Measurements from ENCODE around the gene DENND1B. TPM values are rescaled to one million over a fixed set of nuclear protein-coding genes. Genes with fewer than 3 reads are reported as not detected.

DENND1B gene
- total and polyA plus RNA-seq, 2 experiments from 2014 or later: 3.7 to 18.6 TPM

- no peaks in the 10 kb centered on the region for H4K20me1 ChIP-seq (ENCODE audit: insufficient read depth, poor library complexity, severe bottlenecking)
- H3K4me1 ChIP-seq (ENCODE audit: insufficient read depth): no peaks in the 10 kb centered on the region
- no peaks in the 10 kb centered on the region for H3K9me2 ChIP-seq (replicated peaks; ENCODE audit: insufficient read depth)
- H3K4me3 ChIP-seq: no peak overlapping the region
- no peak overlapping the region for H3K27ac ChIP-seq
- DNase-seq (ENCODE audit: low spot score): no peak
- H3K79me2 ChIP-seq: no peaks in the 10 kb centered on the region
- 93% methylated on average over 2 of the region's 2 CpGs for WGBS (ENCODE audit: low lambda C conversion rate, missing lambda C conversion rate)
- H3K36me3 ChIP-seq (replicated peaks; ENCODE audit: insufficient read depth, low read depth): no peaks in the 10 kb centered on the region
- no peaks in the 10 kb centered on the region for H3K9me3 ChIP-seq (ENCODE audit: low read depth)
- TF ChIP-seq EZH2phosphoT487 (IDR thresholded peaks at IDR 0.05; ENCODE audit: low read depth, severe bottlenecking, unreplicated experiment) (no peak), CTCF (IDR thresholded peaks at IDR 0.05; ENCODE audit: poor library complexity) (no peak), EZH2 (IDR thresholded peaks at IDR 0.05; ENCODE audit: borderline replicate concordance) (no peak)
- H3K4me2 ChIP-seq: no peak overlapping the region
- H3K27me3 ChIP-seq: no peaks in the 10 kb centered on the region
- H2AFZ ChIP-seq: no peak overlapping the region
Measured at GRCh38 chr1:197649188-197649587, 126.1 kb downstream of the DENND1B start.

- Histone ChIP-seq H3K4me1 (ENCODE audit: insufficient read depth) (no peaks in the 10 kb centered on the region), H3K27ac (no peak overlapping the region), H3K79me2 (no peaks in the 10 kb centered on the region), H3K27me3 (no peaks in the 10 kb centered on the region), H2AFZ (no peak overlapping the region), H3K9me2 (replicated peaks; ENCODE audit: insufficient read depth) (no peaks in the 10 kb centered on the region), H3K4me2 (no peak overlapping the region), H4K20me1 (ENCODE audit: insufficient read depth, poor library complexity, severe bottlenecking) (no peaks in the 10 kb centered on the region), H3K4me3 (no peak overlapping the region), H3K9me3 (ENCODE audit: low read depth) (no peaks in the 10 kb centered on the region), H3K36me3 (replicated peaks; ENCODE audit: insufficient read depth, low read depth) (no peaks in the 10 kb centered on the region)
- TF ChIP-seq EZH2phosphoT487 (IDR thresholded peaks at IDR 0.05; ENCODE audit: low read depth, severe bottlenecking, unreplicated experiment) (no peak), EZH2 (IDR thresholded peaks at IDR 0.05; ENCODE audit: borderline replicate concordance) (no peak), CTCF (IDR thresholded peaks at IDR 0.05; ENCODE audit: poor library complexity) (no peak)
- no peak for DNase-seq (ENCODE audit: low spot score)
- 75% methylated on average over 2 of the region's 2 CpGs for WGBS (ENCODE audit: low lambda C conversion rate, missing lambda C conversion rate)
Measured at GRCh38 chr1:197638316-197638715, 137.0 kb downstream of the DENND1B start.

GRCh38 chr1:197637406-197637805 lies 137.9 kb downstream of the DENND1B start:
- Histone ChIP-seq H3K9me3 (ENCODE audit: low read depth) (no peaks in the 10 kb centered on the region), H3K9me2 (replicated peaks; ENCODE audit: insufficient read depth) (no peaks in the 10 kb centered on the region), H2AFZ (no peak overlapping the region), H3K4me3 (no peak overlapping the region), H3K36me3 (replicated peaks; ENCODE audit: insufficient read depth, low read depth) (no peaks in the 10 kb centered on the region), H3K79me2 (no peaks in the 10 kb centered on the region), H3K4me2 (no peak overlapping the region), H4K20me1 (ENCODE audit: insufficient read depth, poor library complexity, severe bottlenecking) (no peaks in the 10 kb centered on the region), H3K27me3 (no peaks in the 10 kb centered on the region), H3K27ac (no peak overlapping the region), H3K4me1 (ENCODE audit: insufficient read depth) (no peaks in the 10 kb centered on the region)
- no peak for TF ChIP-seq CTCF (IDR thresholded peaks at IDR 0.05; ENCODE audit: poor library complexity)
- TF ChIP-seq EZH2phosphoT487 (IDR thresholded peaks at IDR 0.05; ENCODE audit: low read depth, severe bottlenecking, unreplicated experiment): no peak
- no peak for TF ChIP-seq EZH2 (IDR thresholded peaks at IDR 0.05; ENCODE audit: borderline replicate concordance)
- no peak for DNase-seq (ENCODE audit: low spot score)
- WGBS (ENCODE audit: low lambda C conversion rate, missing lambda C conversion rate): 85% methylated on average over 3 of the region's 3 CpGs
